Activated T-cell treated with anti-CD3 and anti-CD28 coated beads for 24 hours (primary cell): ENCODE results near the gene RGS9.
"Not testable (repeated sequence)": the region's sequence is repeated elsewhere in the genome, so short reads cannot be mapped to it uniquely, and the experiment has no call there.

Source experiments
- DNase-seq: peaks from one replicate; pipeline ENCODE4 v3.0.0-alpha.2; 2020; ENCODE audit warnings: low read depth

RGS9 gene

DNA sequence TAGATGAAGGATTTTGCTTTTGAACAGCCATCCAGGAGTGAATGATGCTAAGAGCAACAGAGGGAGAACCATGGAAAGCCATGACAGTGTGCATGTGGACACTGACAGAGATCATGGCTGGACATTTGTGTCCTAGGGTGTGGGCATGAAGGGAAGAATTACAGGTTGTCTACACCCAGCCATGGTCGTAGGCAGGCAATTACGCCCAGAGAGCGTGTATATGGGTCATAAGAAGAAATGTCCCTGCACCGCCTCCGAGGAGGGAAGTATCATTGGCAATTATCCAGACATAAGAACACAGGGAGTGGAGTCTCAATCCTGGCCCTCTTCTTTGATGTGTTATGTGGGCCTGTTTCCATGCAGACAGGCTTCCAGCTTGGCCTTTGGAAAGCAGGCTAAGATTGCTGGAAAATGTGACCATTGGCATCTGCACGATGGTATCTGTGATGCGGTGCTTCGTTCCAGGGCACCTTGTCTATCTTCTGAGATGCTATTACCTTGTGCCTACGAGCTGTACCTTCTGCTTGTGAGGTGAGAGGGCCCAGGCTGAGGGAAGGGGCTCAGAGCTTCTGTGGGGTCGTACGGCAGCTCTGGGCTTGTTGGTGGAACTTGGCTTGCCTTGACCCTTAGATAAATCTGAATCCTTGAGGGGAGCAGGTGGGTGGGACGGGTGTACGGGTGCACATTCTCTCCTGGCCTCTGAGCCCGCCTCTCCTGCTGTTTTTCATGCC lies 19.8 kb downstream of the RGS9 start:
- no peak for DNase-seq

DNA sequence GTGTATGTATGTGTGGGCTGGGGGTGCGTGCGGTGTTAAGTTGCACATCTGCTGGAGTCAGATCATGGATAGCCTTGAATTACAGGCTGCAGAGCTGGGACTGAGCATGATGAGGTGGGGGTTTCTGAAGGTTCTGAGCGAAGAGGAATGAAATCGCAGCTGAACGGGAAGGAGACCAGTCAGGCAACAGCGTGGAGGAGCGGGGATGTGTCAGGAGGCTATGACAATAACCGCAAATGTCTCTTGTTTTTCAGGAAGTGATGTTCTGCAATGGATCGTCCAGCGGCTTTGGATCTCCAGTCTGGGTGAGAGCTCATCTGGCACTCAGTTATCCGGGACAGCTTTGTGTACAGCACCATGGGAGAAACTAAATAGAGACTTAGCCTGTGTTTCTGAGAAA lies 20.9 kb downstream of the RGS9 start:
- no peak for DNase-seq

DNA sequence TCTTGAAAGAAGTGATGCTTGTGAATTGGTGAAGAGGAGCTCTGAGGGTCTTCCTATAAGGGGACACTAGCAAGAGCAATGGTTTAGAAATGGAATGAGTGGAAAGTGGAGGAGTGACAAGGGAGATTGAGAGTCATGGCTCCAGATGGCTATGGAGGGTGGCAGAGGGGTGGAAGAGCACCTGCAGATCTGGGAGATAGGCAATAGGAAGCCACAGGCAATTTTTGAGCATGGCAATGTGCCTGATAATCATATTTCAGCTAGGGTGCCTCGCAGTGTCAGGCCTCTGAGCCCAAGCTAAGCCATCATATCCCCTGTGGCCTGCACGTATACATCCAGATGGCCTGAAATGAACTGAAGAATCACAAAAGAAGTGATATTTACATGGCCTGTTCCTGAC lies 21.5 kb downstream of the RGS9 start:
- DNase-seq, result no peak

DNA sequence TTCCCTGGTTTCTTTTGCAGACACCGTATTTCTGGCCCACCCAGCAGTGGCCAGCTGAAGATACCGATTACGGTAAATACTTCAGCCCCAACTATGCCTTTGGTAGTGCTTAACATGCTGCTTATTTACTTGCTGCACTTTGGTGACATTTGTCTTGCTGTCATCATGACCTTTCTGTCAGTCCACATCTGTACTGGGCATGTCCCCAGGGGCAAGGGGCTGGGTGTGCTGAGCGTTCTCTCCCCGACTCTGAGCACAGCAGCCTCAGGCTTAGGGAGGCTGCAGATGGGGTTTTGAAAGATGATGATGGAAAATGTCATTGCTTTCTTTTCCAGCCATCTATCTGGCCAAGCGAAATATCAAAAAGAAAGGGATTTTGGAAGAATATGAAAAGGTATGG lies 23.3 kb downstream of the RGS9 start:
- no peak for DNase-seq

DNA sequence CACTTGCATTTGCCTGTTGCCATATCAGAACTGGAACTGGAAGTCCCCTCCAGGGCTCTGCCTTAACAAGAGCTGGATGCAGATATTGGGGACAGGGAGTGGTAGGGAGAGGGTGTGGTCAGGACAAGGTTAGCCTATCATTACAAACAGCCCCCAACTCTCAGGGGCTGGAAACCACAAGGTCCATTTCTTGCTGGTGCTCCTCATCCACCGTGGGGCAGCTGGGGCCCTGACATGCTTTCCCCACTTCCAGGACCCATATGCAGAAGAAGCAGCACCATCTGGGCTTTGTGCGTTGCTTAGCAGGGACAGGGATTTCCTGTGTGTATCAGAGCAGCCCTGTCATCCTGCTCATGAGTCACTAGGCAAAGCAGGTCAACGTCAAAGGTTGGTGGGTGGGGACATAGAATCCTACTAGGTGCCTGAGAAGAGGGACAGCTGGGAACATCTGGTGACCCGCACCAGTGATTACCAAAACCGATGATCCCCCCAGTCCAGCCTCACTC lies 26.9 kb downstream of the RGS9 start:
- peak; percentile 41 for DNase-seq

DNA sequence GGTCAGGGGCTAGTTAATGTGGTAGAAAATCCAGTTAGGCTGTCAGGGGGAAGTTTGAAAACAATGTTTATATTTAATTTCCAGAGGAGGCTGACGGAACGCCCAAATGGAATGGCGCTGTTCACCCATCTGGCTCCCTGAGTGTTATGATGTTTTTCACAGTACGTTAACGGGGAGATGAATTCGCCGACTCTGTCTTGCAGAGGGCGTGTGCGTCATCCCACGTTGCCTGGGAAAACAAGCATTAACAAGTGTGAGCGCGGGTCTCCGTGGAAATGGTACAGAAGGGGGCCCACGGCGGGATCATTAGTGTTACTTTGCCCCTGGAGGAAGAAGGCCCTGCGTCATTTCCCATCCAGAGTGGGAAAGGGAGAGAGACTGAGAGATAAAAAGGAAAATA lies 29.6 kb downstream of the RGS9 start:
- no peak for DNase-seq

DNA sequence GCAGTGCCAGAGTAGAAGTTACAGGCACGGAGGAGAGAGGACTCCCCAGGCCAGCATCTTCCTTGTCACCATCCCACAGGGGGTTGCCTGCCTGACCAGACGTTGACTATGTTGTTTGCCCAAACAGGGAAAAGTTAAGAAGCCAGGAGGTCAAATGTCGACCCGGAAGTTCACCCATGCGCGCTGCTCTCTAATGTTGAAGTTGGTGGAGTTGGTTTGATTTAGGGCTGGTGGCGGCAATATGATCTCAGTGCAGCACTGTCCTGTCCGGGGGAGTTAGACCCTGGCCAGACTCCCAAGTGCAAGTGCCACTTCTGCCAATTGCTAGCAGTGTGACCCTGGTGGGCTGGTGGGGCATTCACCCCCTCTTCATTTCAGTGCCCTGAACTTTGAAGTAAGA lies 30.4 kb downstream of the RGS9 start:
- no peak for DNase-seq

DNA sequence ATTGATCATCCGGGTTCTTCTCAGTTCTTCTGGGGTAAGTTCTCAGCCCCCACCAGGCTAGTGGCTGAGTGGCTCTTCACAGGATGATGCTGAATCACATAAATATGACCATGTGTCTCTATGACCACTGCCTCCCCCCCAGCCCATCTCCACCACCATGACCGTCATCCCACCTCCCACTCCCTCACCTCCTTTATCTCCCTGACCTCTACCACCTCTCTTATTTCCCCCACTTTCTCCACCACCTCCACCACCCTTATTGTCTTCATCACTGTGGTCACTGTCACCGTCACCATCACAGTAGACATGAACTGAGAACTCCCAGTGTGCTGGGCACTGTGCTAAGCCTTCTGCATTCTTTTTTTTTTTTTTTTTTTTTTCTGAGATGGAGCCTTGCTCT lies 32.5 kb downstream of the RGS9 start:
- DNase-seq, result no peak

DNA sequence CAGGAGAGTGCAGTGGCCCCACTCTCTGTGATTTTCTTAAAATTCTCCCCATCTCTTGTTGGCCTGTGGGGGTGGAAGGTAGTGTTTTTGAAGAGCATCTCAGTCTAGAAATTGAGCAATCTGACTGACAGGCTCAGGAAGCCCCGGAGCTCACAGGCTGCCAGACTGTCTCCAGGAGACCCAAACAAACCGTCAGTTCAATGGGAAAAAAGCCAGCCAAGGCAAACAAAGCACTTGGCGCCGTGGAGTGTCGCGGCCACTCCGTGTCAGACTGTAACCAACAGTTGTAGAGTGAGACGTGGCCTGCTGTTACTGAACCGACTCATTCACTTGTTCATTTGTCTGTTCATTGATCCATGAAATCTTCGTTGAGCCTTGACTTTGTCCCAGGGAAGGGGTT lies 33.7 kb downstream of the RGS9 start:
- DNase-seq, result no peak

DNA sequence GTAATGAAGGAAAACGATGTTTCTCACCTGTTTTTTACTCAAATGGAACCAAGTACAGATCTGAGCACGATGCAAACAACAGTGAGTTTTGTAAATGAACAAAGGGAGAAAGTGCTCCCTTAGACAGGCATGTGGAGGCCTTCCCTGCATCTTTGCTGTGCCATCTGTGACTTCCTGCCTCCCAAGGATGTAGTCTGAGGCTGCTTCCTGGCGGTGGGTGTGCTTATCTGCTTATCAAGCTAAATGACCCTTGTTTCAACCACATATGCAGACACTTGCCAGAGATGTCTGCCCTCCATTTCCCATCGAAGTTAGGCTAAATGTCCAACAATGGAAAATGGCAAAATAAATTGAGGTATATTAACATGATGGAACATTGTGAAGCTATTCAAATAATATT lies 34.6 kb downstream of the RGS9 start:
- no peak for DNase-seq

DNA sequence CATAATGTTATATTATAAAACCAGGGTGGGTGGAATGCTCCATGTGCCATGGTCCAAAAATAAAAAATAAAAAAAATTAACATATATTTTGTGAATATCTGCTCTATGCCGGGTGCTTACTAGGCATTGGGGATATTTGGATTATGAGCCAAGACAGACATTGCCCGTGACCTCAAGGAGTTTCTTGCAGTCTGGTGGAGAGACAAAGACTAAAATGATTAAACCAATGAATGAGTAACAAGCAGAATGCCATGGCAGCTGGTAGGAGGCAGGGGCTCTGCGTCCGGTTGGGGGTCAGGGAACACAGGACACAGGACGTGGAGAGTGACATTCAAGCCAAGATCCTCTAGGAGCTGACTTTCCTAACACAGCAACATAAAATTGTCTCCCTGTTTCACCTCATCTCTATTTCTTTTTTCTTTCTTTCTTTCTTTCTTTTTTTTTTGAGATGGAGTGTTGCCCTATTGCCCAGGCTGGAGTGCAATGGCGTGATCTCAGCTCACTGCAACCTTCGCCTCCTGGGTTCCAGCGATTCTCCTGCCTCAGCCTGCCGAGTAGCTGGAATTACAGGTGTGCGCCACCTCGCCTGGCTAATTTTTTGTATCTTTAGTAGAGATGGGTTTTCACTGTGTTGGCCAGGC lies 35.4 kb downstream of the RGS9 start:
- DNase-seq, result no peak

DNA sequence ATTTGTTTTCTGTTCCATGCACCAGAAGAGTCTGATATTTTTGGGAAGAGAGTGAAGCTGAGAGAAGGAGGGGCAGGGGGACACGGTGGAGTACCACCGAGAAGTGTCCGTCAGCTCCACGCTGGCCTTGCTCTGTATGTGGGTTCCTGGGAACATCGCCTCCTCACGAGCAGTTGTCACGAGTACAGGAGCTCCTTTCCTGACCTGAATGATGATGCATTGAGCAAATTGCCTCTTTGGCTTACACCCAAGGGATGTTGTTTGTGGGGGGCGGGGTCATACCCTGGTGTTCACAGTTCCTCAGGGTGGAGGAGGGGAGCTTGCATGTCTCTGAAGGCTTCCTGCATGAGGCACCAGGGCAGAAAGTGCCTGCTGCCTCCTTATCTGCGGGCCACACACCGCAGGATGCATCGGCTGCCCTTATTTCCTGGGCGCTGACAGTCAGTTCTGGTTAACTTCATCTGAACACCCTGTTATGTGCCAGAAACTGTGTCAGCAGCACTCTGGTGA lies 36.2 kb downstream of the RGS9 start:
- DNase-seq, result peak; percentile 50

DNA sequence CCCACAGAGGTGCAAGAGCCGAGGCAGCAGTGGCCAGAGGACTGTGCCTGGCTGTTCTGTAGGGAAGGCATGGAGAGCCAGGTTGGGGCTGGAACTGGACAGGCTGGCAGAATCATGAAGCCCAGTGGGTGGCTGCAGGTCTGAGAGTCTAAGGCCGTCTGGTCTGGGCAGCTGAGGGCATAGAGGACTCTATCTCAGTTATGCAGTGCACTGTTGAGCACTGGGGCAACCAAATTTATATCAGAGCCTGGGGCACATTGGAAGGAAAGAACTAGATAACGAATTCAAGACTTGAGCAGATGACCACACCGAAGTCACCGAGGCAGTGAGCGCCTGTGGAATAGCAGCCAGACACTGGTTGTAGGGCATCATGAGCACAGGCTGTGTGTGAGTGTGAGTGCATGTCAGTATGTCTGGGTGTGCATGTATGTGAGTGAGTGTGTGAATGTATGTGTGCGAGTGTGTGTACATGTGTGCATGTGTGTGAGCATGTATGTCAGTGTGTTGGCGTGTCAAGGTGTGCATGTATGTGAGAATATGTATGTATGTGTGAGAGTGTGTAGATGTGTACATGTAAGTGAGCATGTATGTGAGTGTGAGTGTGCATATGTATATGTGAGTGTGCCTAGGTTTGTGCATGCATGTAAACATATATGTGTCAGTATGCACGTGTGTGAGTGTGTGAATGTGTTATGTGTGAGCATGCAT lies 37.0 kb downstream of the RGS9 start:
- DNase-seq, result no peak

DNA sequence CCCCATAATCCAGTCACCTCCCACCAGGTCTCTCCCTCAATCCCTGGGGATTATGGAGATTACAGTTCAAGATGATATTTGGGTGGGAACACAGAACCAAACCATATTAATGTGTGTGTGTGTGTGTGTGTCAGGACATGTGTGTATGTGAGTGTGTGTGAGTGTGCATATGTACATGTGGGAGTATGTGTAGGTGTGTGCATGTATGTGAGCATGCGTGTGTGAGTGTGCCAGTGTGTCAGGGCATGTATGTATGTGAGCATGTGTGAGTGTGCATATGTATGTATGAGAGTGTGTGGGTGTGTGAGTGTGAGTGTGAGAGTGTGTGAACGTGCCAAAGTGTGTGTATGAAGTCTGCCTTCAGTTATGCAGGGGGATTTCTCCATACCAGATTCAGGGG lies 37.8 kb downstream of the RGS9 start:
- no peak for DNase-seq

DNA sequence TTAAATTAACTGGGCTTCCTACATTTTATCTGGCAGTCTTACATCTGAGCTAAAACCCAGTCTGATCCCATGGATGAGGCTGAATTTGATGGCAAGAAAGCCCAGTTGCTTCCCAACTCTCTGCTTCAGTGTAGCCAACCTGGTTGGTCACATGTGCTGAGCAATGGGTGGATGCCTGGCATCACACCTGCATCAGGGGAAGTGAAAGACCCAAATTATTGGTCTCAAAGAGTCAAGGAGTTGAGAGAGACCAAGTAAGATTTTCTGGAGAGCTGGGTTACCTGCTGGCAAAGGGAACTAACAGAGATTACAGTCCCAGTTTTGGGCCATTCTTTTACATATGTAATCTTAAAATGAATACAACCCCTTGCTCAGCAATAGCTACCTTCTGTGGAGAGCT lies 38.8 kb downstream of the RGS9 start:
- no peak for DNase-seq

DNA sequence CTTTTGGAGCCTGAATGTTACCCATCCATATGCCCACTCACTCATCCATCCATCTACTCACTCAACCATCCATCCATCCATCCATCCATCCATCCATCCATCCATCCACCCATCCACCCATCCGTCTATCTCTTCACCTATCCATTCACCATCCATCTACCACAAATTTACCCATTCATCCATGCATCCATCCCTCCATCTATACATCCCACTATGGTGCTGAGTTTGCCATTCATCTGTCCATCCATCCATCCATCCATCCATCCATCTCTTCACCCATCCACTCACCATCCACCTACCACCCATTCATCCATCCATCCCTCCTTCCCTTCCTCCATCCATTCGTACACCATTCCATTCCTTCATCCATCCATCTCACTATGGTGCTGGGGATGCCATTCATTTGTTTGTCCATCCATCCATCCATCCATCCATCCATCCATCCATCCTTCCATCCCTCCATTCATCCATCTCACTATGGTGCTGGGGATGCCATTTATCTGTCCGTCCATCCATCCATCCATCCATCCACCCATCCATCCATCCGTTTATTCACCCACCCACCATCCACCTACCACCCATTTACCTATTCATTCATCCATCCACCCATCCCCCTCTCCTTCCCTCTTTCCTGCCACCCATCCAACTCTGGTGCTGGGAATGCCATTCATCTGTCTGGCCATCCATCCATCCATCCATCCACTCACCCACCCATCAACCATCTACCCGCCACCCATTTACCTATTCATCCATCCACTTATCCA lies 39.7 kb downstream of the RGS9 start:
- no peak for DNase-seq

DNA sequence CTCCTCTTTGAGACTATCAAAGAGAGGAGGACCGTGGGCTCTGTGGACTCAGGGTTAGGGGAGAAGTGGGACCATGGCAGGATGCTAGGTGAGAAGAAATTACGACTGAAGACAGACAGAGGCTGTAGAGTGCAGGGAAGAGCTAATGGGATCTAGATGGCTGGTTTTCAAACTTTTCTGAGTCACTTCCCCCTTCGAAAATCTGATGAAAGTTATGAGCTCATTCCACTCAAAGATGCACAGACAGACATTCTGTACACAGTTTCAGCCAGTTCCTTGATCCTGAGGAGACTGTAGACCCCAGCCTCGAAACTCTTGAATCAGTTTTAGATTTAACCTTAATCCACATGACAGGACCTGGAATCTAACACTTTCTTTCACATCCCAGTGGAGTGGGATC lies 40.7 kb downstream of the RGS9 start:
- no peak for DNase-seq

DNA sequence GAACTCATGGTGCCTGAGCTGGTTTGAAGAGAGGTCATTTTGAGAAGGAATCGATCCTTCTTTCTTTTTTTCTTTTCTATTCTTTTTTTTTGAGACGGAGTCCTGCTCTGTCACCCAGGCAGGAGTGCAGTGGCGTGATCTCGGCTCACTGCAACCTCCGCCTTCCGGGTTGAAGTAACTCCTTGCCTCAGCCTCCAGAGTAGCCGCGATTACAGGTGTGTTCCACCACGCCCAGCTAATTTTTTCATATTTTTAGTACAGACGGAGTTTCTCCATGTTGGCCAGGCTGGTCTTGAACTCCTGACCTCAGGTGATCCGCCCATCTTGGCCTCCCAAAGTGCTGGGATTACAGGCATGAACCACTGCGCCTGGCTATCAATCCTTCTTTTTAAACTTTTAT lies 43.1 kb downstream of the RGS9 start:
- not testable (repeated sequence) for DNase-seq

DNA sequence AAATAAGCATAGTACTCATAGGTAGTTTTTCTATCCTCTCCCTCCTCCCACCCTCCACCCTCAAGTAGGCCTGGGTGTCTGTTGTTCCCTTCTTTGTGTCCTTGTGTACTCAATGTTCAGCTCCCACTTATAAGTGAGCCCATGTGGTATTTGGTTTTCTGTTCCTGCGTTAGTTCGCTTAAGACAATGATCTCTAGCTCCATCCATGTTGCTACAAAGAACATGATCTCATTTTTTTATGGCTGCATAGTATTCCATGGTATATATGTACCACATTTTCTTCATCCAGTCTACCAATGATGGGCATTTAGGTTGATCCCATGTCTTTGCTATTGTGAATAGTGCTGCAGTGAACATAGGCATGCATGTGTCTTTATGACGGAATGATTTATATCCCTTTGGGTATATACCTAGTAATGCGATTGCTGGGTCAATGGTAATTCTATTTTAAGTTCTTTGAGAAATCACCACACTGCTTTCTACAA lies 43.6 kb downstream of the RGS9 start:
- DNase-seq, result not testable (repeated sequence)

DNA sequence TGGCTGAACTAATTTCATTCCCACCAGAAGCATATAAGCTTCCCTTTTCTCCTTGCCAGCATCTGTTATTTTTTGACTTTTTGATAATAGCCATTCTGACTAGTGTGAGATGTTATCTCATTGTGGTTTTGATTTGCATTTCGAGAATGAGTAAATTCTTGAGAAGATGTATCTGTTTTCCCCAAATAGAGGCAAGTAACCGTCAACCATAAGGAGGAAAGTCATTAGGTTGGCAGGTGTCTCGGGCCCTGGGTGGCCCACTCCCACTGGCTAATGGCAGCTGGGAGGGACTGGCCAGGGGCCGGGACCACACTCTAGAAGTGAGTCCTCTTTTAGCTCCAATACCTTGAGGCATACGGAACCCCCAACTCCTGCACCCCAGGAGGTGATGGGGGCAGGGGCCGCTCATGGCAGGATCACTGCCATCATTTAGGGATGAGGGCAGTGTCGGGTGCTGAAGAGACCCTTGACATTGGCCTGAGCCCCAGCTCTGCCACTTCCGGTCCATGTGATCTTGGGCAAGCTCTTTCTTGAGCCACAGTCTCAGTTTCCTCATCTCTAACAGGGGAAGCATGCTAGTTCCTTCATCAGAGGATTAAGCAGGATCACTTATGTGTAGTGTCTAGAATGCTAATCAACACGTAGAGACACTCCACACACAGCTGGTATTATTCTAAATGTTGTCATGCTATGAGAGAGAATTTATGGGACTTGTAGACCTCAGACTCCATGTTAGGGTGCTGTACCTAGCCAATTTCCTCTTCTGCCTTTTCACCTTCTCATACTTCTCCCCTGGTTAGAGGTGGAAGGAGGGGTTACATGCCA lies 44.3 kb downstream of the RGS9 start:
- no peak for DNase-seq

DNA sequence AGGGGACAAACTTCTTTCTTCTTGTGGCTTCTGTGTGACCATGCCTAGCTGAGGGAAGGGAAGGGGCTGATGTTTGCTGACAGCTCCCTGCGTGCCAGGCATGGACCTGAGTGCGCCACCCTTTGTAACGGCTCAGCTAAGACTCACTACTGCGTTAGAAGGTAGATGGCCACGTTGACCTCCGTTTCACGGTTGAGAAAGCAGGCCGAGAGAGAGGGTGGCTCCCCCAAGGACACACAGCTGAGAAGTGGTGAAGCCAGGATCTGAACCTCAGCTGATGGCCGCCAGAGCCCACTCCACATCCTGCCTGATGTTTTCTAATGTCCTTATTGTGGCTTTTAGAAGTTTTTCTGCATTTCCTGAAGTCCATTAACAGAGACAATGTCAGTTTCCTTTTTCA lies 45.1 kb downstream of the RGS9 start:
- DNase-seq, result no peak
